Mesodermal cell (in vitro differentiated cells): ENCODE results near the gene CKLF.

ENCODE experiments used
- H3K27ac ChIP-seq: 2 replicates; pipeline ENCODE4 v1.7.0; 2013; ENCODE audit warnings: mild to moderate bottlenecking, low read depth, low read length, moderate library complexity; ENCODE audit not compliant: severe bottlenecking
- H3K36me3 ChIP-seq: 2 replicates; pipeline ENCODE4 v1.7.1; 2013; ENCODE audit warnings: mild to moderate bottlenecking, low read length, moderate library complexity; ENCODE audit not compliant: control insufficient read depth, insufficient read depth
- H3K4me1 ChIP-seq: one replicate; pipeline ENCODE4 v1.7.1; 2013; ENCODE audit warnings: mild to moderate bottlenecking, low read length; ENCODE audit not compliant: insufficient read depth, control insufficient read depth, poor library complexity, severe bottlenecking
- H3K4me3 ChIP-seq: 2 replicates; pipeline ENCODE4 v1.7.0; 2013; ENCODE audit warnings: low read length, control low read depth, mild to moderate bottlenecking; ENCODE audit not compliant: insufficient read depth, poor library complexity, severe bottlenecking; ENCODE audit errors: extremely low read depth
- H3K9me3 ChIP-seq: 2 replicates; pipeline ENCODE4 v1.7.1; 2013; ENCODE audit warnings: mild to moderate bottlenecking, low read length, moderate library complexity; ENCODE audit not compliant: control insufficient read depth
- WGBS, 2 experiments: methylation state at CpG; one replicate each; pipeline ENCODE4 v1.1.5; 2013; ENCODE audit warnings: missing lambda C conversion rate in 2 of 2; ENCODE audit not compliant: insufficient coverage in 2 of 2; 5-methylcytosine and 5-hydroxymethylcytosine counted together

Gene CKLF

GRCh38 chr16:66612422-66612821, 60.0 kb downstream of the CKLF start:
- Histone ChIP-seq H3K4me1 (peaks cover 30% of the 10 kb centered on the region), H3K4me3 (no peak overlapping the region), H3K36me3 (peaks cover 78% of the 10 kb centered on the region), H3K27ac (no peak overlapping the region), H3K9me3 (no peaks in the 10 kb centered on the region)
- 89 to 91% methylated on average over 12 to 14 of the region's 14 CpGs for WGBS, 2 experiments

GRCh38 chr16:66614161-66614802, 61.9 kb downstream of the CKLF start:
- Histone ChIP-seq H3K4me3 (no peak overlapping the region), H3K4me1 (peaks cover 29% of the 10 kb centered on the region), H3K27ac (no peak overlapping the region), H3K36me3 (peaks cover 68% of the 10 kb centered on the region), H3K9me3 (no peaks in the 10 kb centered on the region)
- WGBS, 2 experiments, result 96 to 97% methylated on average over 6 to 9 of the region's 12 CpGs
